Measurements from ENCODE around the gene EFNA4. TPM values are rescaled to one million over a fixed set of nuclear protein-coding genes. Genes with fewer than 3 reads are reported as not detected.
A peak's percentile ranks its signal among the peaks of the same experiment; 100 is the strongest.

Gene EFNA4
- polyA plus RNA-seq, 3 donors = 2.3 to 8.0 (median 4.1) TPM

DNA sequence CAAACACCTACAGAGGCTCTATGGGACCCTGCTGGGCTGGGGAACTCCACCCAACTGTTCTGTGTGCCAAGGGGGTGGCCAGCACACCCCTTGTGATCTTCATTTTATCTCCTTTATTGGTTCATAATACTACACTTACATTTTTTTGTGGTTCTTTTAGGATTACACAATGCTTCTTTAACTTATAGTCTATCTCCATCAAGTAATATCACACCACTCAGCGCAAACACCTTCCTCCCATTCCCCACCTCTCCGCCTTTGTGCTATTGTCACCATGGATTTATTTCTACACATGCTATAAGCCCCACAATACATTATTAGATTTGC, 31.0 kb downstream of the EFNA4 start:
- no peak for DNase-seq
- Histone ChIP-seq H3K4me3 (replicated peaks in 1 of 3; ENCODE audit: low read depth in 2 of 3, low read length in 3 of 3) (no peak overlapping the region), H3K27me3 (ENCODE audit: control insufficient read depth in 2 of 2, insufficient read depth in 2 of 2, low read length in 2 of 2) (peaks cover 0 to 6% of the 10 kb centered on the region in 2 donors), H3K9me3 (replicated peaks in 1 of 2; ENCODE audit: control insufficient read depth in 1 of 2, insufficient read depth in 1 of 2, low read length in 2 of 2) (no peaks in the 10 kb centered on the region), H3K36me3 (replicated peaks in 1 of 2; ENCODE audit: control insufficient read depth in 1 of 2, insufficient read depth in 2 of 2, low read length in 2 of 2) (no peaks in the 10 kb centered on the region), H2AFZ (ENCODE audit: insufficient read depth, low read depth, low read length, poor library complexity, severe bottlenecking) (peak overlapping the region; percentile 44), H3K79me2 (ENCODE audit: insufficient read depth, low read length) (no peaks in the 10 kb centered on the region), H3K4me1 (ENCODE audit: control insufficient read depth in 1 of 2, insufficient read depth in 2 of 2, low read length in 2 of 2) (peaks cover 0 to 7% of the 10 kb centered on the region in 2 donors), H3K4me2 (replicated peaks; ENCODE audit: extremely low read depth, low read length, poor library complexity, severe bottlenecking) (no peak overlapping the region), H3K27ac (ENCODE audit: low read depth in 1 of 2, low read length in 2 of 2) (no peak overlapping the region), H4K20me1 (ENCODE audit: insufficient read depth, low read length) (no peaks in the 10 kb centered on the region), H3K9ac (ENCODE audit: insufficient read depth, low read length, poor library complexity, severe bottlenecking) (no peak overlapping the region)
- Mint-ChIP-seq H3K27me3 (ENCODE audit: low read depth in 3 of 3) (peaks cover 5 to 15% (median 9%) of the 10 kb centered on the region in 3 donors), H3K4me3 (no peak overlapping the region), H3K9me3 (no peaks in the 10 kb centered on the region), H3K4me1 (peaks cover 6% of the 10 kb centered on the region), H3K36me3 (no peaks in the 10 kb centered on the region), H3K27ac (no peak overlapping the region)
- 100% methylated on average over 1 of the region's 2 CpGs for WGBS (ENCODE audit: insufficient coverage)
- TF ChIP-seq, protein P1, sequence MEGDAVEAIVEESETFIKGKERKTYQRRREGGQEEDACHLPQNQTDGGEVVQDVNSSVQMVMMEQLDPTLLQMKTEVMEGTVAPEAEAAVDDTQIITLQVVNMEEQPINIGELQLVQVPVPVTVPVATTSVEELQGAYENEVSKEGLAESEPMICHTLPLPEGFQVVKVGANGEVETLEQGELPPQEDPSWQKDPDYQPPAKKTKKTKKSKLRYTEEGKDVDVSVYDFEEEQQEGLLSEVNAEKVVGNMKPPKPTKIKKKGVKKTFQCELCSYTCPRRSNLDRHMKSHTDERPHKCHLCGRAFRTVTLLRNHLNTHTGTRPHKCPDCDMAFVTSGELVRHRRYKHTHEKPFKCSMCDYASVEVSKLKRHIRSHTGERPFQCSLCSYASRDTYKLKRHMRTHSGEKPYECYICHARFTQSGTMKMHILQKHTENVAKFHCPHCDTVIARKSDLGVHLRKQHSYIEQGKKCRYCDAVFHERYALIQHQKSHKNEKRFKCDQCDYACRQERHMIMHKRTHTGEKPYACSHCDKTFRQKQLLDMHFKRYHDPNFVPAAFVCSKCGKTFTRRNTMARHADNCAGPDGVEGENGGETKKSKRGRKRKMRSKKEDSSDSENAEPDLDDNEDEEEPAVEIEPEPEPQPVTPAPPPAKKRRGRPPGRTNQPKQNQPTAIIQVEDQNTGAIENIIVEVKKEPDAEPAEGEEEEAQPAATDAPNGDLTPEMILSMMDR (IDR thresholded peaks at IDR 0.05) = no peak
- intact Hi-C loops (cut with micrococcal nuclease) = loop anchor here in 1 of 2 donors (5.0 kb wide), 1 partner anchor 33 kb away; the partner anchor contains the start of gene EFNA1

- 81% methylated on average over 4 of the region's 7 CpGs for whole genome bisulfite sequencing (ENCODE audit: insufficient coverage)
- Mint-ChIP-seq H3K4me1 (peaks cover 22% of the 10 kb centered on the region), H3K4me3 (no peak overlapping the region), H3K36me3 (no peaks in the 10 kb centered on the region), H3K27me3 (ENCODE audit: low read depth in 3 of 3) (peaks cover 3 to 11% (median 8%) of the 10 kb centered on the region in 3 donors), H3K9me3 (peaks cover 0 to 2% (median 0%) of the 10 kb centered on the region in 7 donors), H3K27ac (no peak overlapping the region)
- H3K9ac ChIP-seq (ENCODE audit: insufficient read depth, low read length, poor library complexity, severe bottlenecking) = no peak overlapping the region
- no peak overlapping the region for H2AFZ ChIP-seq (ENCODE audit: insufficient read depth, low read depth, low read length, poor library complexity, severe bottlenecking)
- H3K4me1 ChIP-seq (ENCODE audit: control insufficient read depth in 1 of 2, insufficient read depth in 2 of 2, low read length in 2 of 2) = peaks cover 24 to 29% of the 10 kb centered on the region in 2 donors
- no peak overlapping the region for H3K4me3 ChIP-seq (replicated peaks in 1 of 3; ENCODE audit: low read depth in 2 of 3, low read length in 3 of 3)
- no peak overlapping the region for H3K27ac ChIP-seq (ENCODE audit: low read depth in 1 of 2, low read length in 2 of 2)
- no peaks in the 10 kb centered on the region for H3K79me2 ChIP-seq (ENCODE audit: insufficient read depth, low read length)
- H3K36me3 ChIP-seq (replicated peaks in 1 of 2; ENCODE audit: control insufficient read depth in 1 of 2, insufficient read depth in 2 of 2, low read length in 2 of 2) = no peaks in the 10 kb centered on the region
- intact Hi-C loops (cut with micrococcal nuclease) = no loop called here
- peaks cover 0 to 6% of the 10 kb centered on the region in 2 donors for H3K27me3 ChIP-seq (ENCODE audit: control insufficient read depth in 2 of 2, insufficient read depth in 2 of 2, low read length in 2 of 2)
- no peak overlapping the region for H3K4me2 ChIP-seq (replicated peaks; ENCODE audit: extremely low read depth, low read length, poor library complexity, severe bottlenecking)
- H3K9me3 ChIP-seq (replicated peaks in 1 of 2; ENCODE audit: control insufficient read depth in 1 of 2, insufficient read depth in 1 of 2, low read length in 2 of 2) = no peaks in the 10 kb centered on the region
- no peaks in the 10 kb centered on the region for H4K20me1 ChIP-seq (ENCODE audit: insufficient read depth, low read length)
- TF ChIP-seq, protein P1 (IDR thresholded peaks at IDR 0.05) = no peak
- DNase-seq = no peak
These were observed 35.8 kb downstream of the EFNA4 start for GRCh38 chr1:155099331-155099730.

Measured in CD14-positive monocyte (primary cell).